ENCODE data around the gene BIRC6.

DNA sequence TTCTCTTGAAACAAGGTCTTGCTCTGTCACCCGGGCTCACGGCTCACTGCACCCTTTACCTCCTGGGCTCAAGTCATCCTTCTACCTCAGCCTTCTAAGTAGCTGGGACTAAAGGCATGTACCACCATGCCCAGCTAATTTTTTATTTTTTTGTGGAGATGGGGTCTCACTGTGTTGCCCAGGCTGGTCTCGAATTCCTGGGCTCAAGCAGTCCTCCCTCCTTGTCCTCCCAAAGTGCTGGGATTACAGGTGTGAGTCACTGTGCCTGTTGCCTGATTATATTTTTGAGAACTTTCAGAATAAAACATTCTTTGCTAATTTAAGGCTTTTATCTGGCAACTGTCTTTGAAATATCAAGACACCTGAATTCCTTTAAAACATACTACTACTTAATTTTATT lies 47.9 kb downstream of the BIRC6 start:
- TF ChIP-seq POLR2A (IDR thresholded peaks at IDR 0.05; ENCODE audit: low read depth, low read length), result no peak
- no peak for TF ChIP-seq POLR2AphosphoS5 (IDR thresholded peaks at IDR 0.05; ENCODE audit: low read depth, low read length)
